ENCODE results near the gene TLCD1.
"Not testable (repeated sequence)": the region's sequence is repeated elsewhere in the genome, so short reads cannot be mapped to it uniquely, and the experiment has no call there.

Gene TLCD1

GRCh38 chr17:28738680-28739384, 12.8 kb upstream of the TLCD1 start:
- peaks cover 10% of the 10 kb centered on the region for H3K36me3 Mint-ChIP-seq (ENCODE audit: low read depth)
- peak overlapping the region; percentile 68 for H3K27ac Mint-ChIP-seq
- TF ChIP-seq CTCF (IDR thresholded peaks at IDR 0.05), result no peak
- H3K9me3 Mint-ChIP-seq, result no peaks in the 10 kb centered on the region
- H3K4me1 Mint-ChIP-seq, result peaks cover 30% of the 10 kb centered on the region
- H3K4me3 Mint-ChIP-seq, result no peak overlapping the region
- no peaks in the 10 kb centered on the region for H3K27me3 Mint-ChIP-seq (ENCODE audit: low read depth, poor library complexity)
- DNase-seq, result no peak

GRCh38 chr17:28737770-28738679, 12.0 kb upstream of the TLCD1 start:
- H3K4me1 Mint-ChIP-seq, result peaks cover 27% of the 10 kb centered on the region
- H3K4me3 Mint-ChIP-seq, result no peak overlapping the region
- DNase-seq, result no peak
- no peak for TF ChIP-seq CTCF (IDR thresholded peaks at IDR 0.05)
- H3K36me3 Mint-ChIP-seq (ENCODE audit: low read depth), result peaks cover 10% of the 10 kb centered on the region
- peak overlapping the region; percentile 68 for H3K27ac Mint-ChIP-seq
- H3K9me3 Mint-ChIP-seq, result no peaks in the 10 kb centered on the region
- no peaks in the 10 kb centered on the region for H3K27me3 Mint-ChIP-seq (ENCODE audit: low read depth, poor library complexity)

- Mint-ChIP-seq H3K9me3 (no peaks in the 10 kb centered on the region), H3K4me3 (no peak overlapping the region), H3K27me3 (ENCODE audit: low read depth, poor library complexity) (no peaks in the 10 kb centered on the region), H3K27ac (no peak overlapping the region), H3K4me1 (peaks cover 25% of the 10 kb centered on the region), H3K36me3 (ENCODE audit: low read depth) (peaks cover 10% of the 10 kb centered on the region)
- no peak for DNase-seq
- TF ChIP-seq CTCF (IDR thresholded peaks at IDR 0.05), result no peak
Measured at GRCh38 chr17:28737316-28737715, 11.3 kb upstream of the TLCD1 start.

GRCh38 chr17:28735913-28736769, 10.1 kb upstream of the TLCD1 start:
- H3K36me3 Mint-ChIP-seq (ENCODE audit: low read depth), result peaks cover 10% of the 10 kb centered on the region
- not testable (repeated sequence) for DNase-seq, H3K9me3 Mint-ChIP-seq

GRCh38 chr17:28735242-28735722, 9.2 kb upstream of the TLCD1 start:
- Mint-ChIP-seq H3K4me1 (peaks cover 14% of the 10 kb centered on the region), H3K27ac (no peak overlapping the region), H3K36me3 (ENCODE audit: low read depth) (peaks cover 10% of the 10 kb centered on the region), H3K27me3 (ENCODE audit: low read depth, poor library complexity) (no peaks in the 10 kb centered on the region), H3K4me3 (no peak overlapping the region), H3K9me3 (no peaks in the 10 kb centered on the region)
- no peak for DNase-seq
- TF ChIP-seq CTCF (IDR thresholded peaks at IDR 0.05), result no peak

More at GRCh38 chr17:28735913-28736769, 10.1 kb upstream of the TLCD1 start:
- not testable (repeated sequence) for H3K27me3 Mint-ChIP-seq (ENCODE audit: low read depth, poor library complexity); H3K27ac Mint-ChIP-seq; H3K4me3 Mint-ChIP-seq
- H3K4me1 Mint-ChIP-seq, result peaks cover 14% of the 10 kb centered on the region

Data from nephron progenitor cell (in vitro differentiated cells).